GM19193 (cell line): ENCODE results near the gene AQP12B.
"Not testable (repeated sequence)": the region's sequence is repeated elsewhere in the genome, so short reads cannot be mapped to it uniquely, and the experiment has no call there.

Experiments used
- POLR2A ChIP-seq: IDR thresholded peaks from 4 replicates; pipeline ENCODE4 v1.6.1; 2011; ENCODE audit not compliant: insufficient read depth, insufficient read length; ENCODE audit errors: extremely low read depth

Gene AQP12B

GRCh38 chr2:240711701-240712100, 29.0 kb upstream of the AQP12B start:
- TF ChIP-seq POLR2A: no peak

GRCh38 chr2:240711296-240711695, 28.6 kb upstream of the AQP12B start:
- no peak for TF ChIP-seq POLR2A

- TF ChIP-seq POLR2A: no peak
These were observed 25.8 kb upstream of the AQP12B start for GRCh38 chr2:240708457-240708856.

GRCh38 chr2:240707821-240708220, 25.1 kb upstream of the AQP12B start:
- TF ChIP-seq POLR2A: no peak

GRCh38 chr2:240707043-240707756, 24.5 kb upstream of the AQP12B start:
- TF ChIP-seq POLR2A: no peak

- no peak for TF ChIP-seq POLR2A
These were observed 22.6 kb upstream of the AQP12B start for GRCh38 chr2:240705204-240705791.

- no peak for TF ChIP-seq POLR2A
These were observed 22.0 kb upstream of the AQP12B start for GRCh38 chr2:240704651-240705050.

- TF ChIP-seq POLR2A: no peak
These were observed 21.0 kb upstream of the AQP12B start for GRCh38 chr2:240703417-240704341.

- TF ChIP-seq POLR2A: no peak
These were observed 19.9 kb upstream of the AQP12B start for GRCh38 chr2:240702640-240703011.

- no peak for TF ChIP-seq POLR2A
These were observed 19.3 kb upstream of the AQP12B start for GRCh38 chr2:240701736-240702639.

- TF ChIP-seq POLR2A: no peak
These were observed 18.5 kb upstream of the AQP12B start for GRCh38 chr2:240701091-240701735.

GRCh38 chr2:240691631-240692420, 9.1 kb upstream of the AQP12B start, which contains the start of gene AQP12A:
AQP12A (plus strand) TSS chr2:240691866; CDS start chr2:240691914, 48 bp downstream.
- not testable (repeated sequence) for TF ChIP-seq POLR2A

- no peak for TF ChIP-seq POLR2A
These were observed 7.3 kb upstream of the AQP12B start for GRCh38 chr2:240689975-240690374.
